CD4-positive, CD25-positive, alpha-beta regulatory T cell (primary cell): Measurements from ENCODE around the gene PAQR7. TPM values are rescaled to one million over a fixed set of nuclear protein-coding genes. Genes with fewer than 3 reads are reported as not detected.

ENCODE experiments used
- ATAC-seq, 2 donors: fragments of 150-1000 bp; cut with Tn5 transposase; one replicate each; pipeline ENCODE4 v1.10.0; 2021; ENCODE audit warnings: low read depth in 2 of 2, moderate number of reproducible peaks in 2 of 2, moderate library complexity in 1 of 2
- DNase-seq, 3 donors: peaks; one replicate each; pipeline versions ENCODE4 v3.0.0 to v3.0.0-alpha.2; 2012 to 2022; ENCODE audit warnings: mixed read lengths in 1 of 3
- H3K27ac ChIP-seq: one replicate; pipeline ENCODE4 v1.7.0; 2013; ENCODE audit warnings: mild to moderate bottlenecking, low read length; ENCODE audit not compliant: insufficient read depth, poor library complexity, severe bottlenecking
- H3K27me3 ChIP-seq: one replicate; pipeline ENCODE4 v1.7.0; 2013; ENCODE audit warnings: low read length; ENCODE audit not compliant: control insufficient read depth, insufficient read depth
- H3K36me3 ChIP-seq: one replicate; pipeline ENCODE4 v1.7.0; 2013; ENCODE audit warnings: mild to moderate bottlenecking, low read length, moderate library complexity; ENCODE audit not compliant: control insufficient read depth, insufficient read depth
- H3K4me1 ChIP-seq: 2 replicates; pipeline ENCODE4 v1.7.0; 2013; ENCODE audit warnings: mild to moderate bottlenecking, low read length; ENCODE audit not compliant: insufficient read depth, control insufficient read depth, poor library complexity, severe bottlenecking
- H3K4me3 ChIP-seq: one replicate; pipeline ENCODE4 v1.7.0; 2013; ENCODE audit warnings: low read depth, mild to moderate bottlenecking, low read length, moderate library complexity
- H3K9me3 ChIP-seq, 2 experiments: 1 replicate in 1 of 2; 2 replicates in 1 of 2; pipeline ENCODE4 v1.7.0; 2013; ENCODE audit warnings: low read length in 2 of 2, mild to moderate bottlenecking in 1 of 2, moderate library complexity in 1 of 2; ENCODE audit not compliant: control insufficient read depth in 2 of 2
- H3K27ac Mint-ChIP-seq, 3 donors: one replicate each; pipeline ENCODE4 v1.8.0; 2020 to 2022; ENCODE audit warnings: mild to moderate bottlenecking in 3 of 3, mixed read lengths in 3 of 3, moderate library complexity in 2 of 3
- H3K27me3 Mint-ChIP-seq: one replicate; pipeline ENCODE4 v1.8.0; 2022; ENCODE audit warnings: mild to moderate bottlenecking, mixed read lengths
- H3K36me3 Mint-ChIP-seq: one replicate; pipeline ENCODE4 v1.8.0; 2020; ENCODE audit warnings: mixed read lengths
- H3K4me1 Mint-ChIP-seq, 4 donors: one replicate each; pipeline ENCODE4 v1.8.0; 2020 to 2022; ENCODE audit warnings: mixed read lengths in 4 of 4, mild to moderate bottlenecking in 1 of 4
- H3K4me3 Mint-ChIP-seq, 4 donors: one replicate each; pipeline ENCODE4 v1.8.0; 2020 to 2022; ENCODE audit warnings: mild to moderate bottlenecking in 4 of 4, mixed read lengths in 4 of 4, moderate library complexity in 3 of 4
- H3K9me3 Mint-ChIP-seq, 7 donors: one replicate each; pipeline ENCODE4 v1.8.0; 2020 to 2022; ENCODE audit warnings: mixed read lengths in 7 of 7, mild to moderate bottlenecking in 3 of 7, moderate library complexity in 2 of 7
- polyA plus RNA-seq, 4 donors: library from polyadenylated mRNA; unstranded; fragments of 300-500 nt; fragmentation: Illumina TruSeq; gene quantifications; one replicate each; pipeline ENCODE4 v1.2.3, GENCODE V29; 2021
- total RNA-seq: library from RNA; stranded (reverse); gene quantifications from one replicate; pipeline ENCODE4 v1.2.3, GENCODE V29; 2022

The PAQR7 gene
- total and polyA plus RNA-seq, 5 donors from 2014 or later, result 0.24 to 1.6 (median 0.42) TPM; not detected in 2

DNA sequence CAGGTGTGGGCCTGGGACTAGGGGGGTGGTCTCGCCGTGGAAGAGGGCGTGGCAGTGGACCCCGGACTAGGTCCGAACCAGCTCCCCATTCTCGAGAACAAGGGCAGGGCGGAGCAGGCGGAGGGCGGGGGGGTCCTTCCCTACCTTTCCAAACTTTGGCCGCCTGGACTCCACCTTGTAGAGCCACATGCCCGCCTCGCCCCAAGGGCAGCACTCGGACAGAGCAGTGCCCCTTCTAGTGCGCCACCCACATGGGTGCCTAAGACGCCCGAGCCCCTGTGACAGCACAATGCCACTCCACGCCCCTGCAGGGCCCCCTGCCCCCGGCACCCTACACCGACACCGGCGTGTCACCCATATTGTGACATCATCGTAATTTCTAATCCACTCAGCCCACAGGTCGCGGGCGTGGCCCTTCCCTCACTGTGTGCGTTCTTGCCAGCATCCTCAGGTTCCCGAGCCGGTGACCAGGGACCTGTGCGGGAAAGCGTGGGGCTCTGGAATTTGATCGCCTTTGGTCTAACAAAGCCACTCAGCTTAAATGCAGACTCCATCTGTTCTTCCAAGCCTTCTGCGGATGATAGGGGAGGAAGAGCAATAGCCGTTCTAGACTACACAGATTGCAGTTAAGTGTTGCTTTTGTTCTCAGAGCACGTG, 31.3 kb upstream of the PAQR7 start:
- H3K4me1 Mint-ChIP-seq, result peaks cover 12 to 29% (median 21%) of the 10 kb centered on the region in 4 donors
- peaks cover 7% of the 10 kb centered on the region for H3K27me3 Mint-ChIP-seq
- Histone ChIP-seq H3K27me3 (no peaks in the 10 kb centered on the region), H3K36me3 (no peaks in the 10 kb centered on the region), H3K27ac (peak overlapping the region; percentile 83), H3K4me1 (peaks cover 24% of the 10 kb centered on the region), H3K4me3 (no peak overlapping the region), H3K9me3 (no peaks in the 10 kb centered on the region)
- no peaks in the 10 kb centered on the region for H3K9me3 Mint-ChIP-seq
- DNase-seq (peak; percentile 28 to 37 (median 36)), ATAC-seq (no peak)
- peak overlapping the region; percentile 87 to 95 (median 92) for H3K4me3 Mint-ChIP-seq
- peak overlapping the region in 2 of 3 donors; percentile 79 to 93 for H3K27ac Mint-ChIP-seq
- peaks cover 3% of the 10 kb centered on the region for H3K36me3 Mint-ChIP-seq

- ATAC-seq, result peak; percentile 86 to 88
- H3K36me3 Mint-ChIP-seq, result peaks cover 10% of the 10 kb centered on the region
- H3K27ac Mint-ChIP-seq, result peak within 1 kb of the TSS; percentile 90 to 97 (median 93)
- Histone ChIP-seq H3K36me3 (peaks cover 6% of the 10 kb centered on the region), H3K4me1 (peaks cover 24% of the 10 kb centered on the region), H3K4me3 (peak within 1 kb of the TSS; percentile 99), H3K27me3 (no peaks in the 10 kb centered on the region), H3K27ac (peak within 1 kb of the TSS; percentile 83), H3K9me3 (no peaks in the 10 kb centered on the region)
- peak within 1 kb of the TSS; percentile 93 to 99 (median 94) for H3K4me3 Mint-ChIP-seq
- H3K9me3 Mint-ChIP-seq, result no peaks in the 10 kb centered on the region
- H3K27me3 Mint-ChIP-seq, result peaks cover 7% of the 10 kb centered on the region
- H3K4me1 Mint-ChIP-seq, result peaks cover 12 to 31% (median 23%) of the 10 kb centered on the region in 4 donors
- peak; percentile 79 to 93 (median 84) for DNase-seq
Observed at GRCh38 chr1:25905680-25906643, 30.5 kb upstream of the PAQR7 start, which contains the start of gene STMN1. Gene STMN1, minus strand, starts transcription at chr1:25906419. Its CDS starts 1,743 bp downstream, at chr1:25904676.

GRCh38 chr1:25904943-25905679, 29.6 kb upstream of the PAQR7 start:
- H3K4me3 Mint-ChIP-seq, result peak overlapping the region; percentile 91 to 99 (median 94)
- H3K9me3 ChIP-seq, result no peaks in the 10 kb centered on the region
- H3K4me1 ChIP-seq, result peaks cover 24% of the 10 kb centered on the region
- H3K36me3 ChIP-seq, result peaks cover 13% of the 10 kb centered on the region
- peak overlapping the region; percentile 83 for H3K27ac ChIP-seq
- H3K4me1 Mint-ChIP-seq, result peaks cover 12 to 36% (median 25%) of the 10 kb centered on the region in 4 donors
- H3K9me3 Mint-ChIP-seq, result no peaks in the 10 kb centered on the region
- peaks cover 17% of the 10 kb centered on the region for H3K36me3 Mint-ChIP-seq
- no peaks in the 10 kb centered on the region for H3K27me3 ChIP-seq
- peak overlapping the region; percentile 99 for H3K4me3 ChIP-seq
- DNase-seq (peak; percentile 81 to 96 (median 91)), ATAC-seq (peak; percentile 65 to 73)
- peak overlapping the region; percentile 90 to 97 (median 92) for H3K27ac Mint-ChIP-seq
- peaks cover 7% of the 10 kb centered on the region for H3K27me3 Mint-ChIP-seq

- Histone ChIP-seq H3K9me3 (no peaks in the 10 kb centered on the region), H3K4me3 (peak overlapping the region; percentile 99), H3K4me1 (peaks cover 24% of the 10 kb centered on the region), H3K27me3 (no peaks in the 10 kb centered on the region), H3K36me3 (peaks cover 15% of the 10 kb centered on the region), H3K27ac (no peak overlapping the region)
- Mint-ChIP-seq H3K27me3 (peaks cover 7% of the 10 kb centered on the region), H3K27ac (peak overlapping the region in 2 of 3 donors; percentile 92 to 97), H3K9me3 (no peaks in the 10 kb centered on the region), H3K4me1 (peaks cover 12 to 42% (median 25%) of the 10 kb centered on the region in 4 donors), H3K36me3 (peaks cover 20% of the 10 kb centered on the region), H3K4me3 (peak overlapping the region; percentile 91 to 99 (median 94))
- DNase-seq (no peak), ATAC-seq (no peak)
Observed at GRCh38 chr1:25903986-25904385, 28.5 kb upstream of the PAQR7 start.

DNA sequence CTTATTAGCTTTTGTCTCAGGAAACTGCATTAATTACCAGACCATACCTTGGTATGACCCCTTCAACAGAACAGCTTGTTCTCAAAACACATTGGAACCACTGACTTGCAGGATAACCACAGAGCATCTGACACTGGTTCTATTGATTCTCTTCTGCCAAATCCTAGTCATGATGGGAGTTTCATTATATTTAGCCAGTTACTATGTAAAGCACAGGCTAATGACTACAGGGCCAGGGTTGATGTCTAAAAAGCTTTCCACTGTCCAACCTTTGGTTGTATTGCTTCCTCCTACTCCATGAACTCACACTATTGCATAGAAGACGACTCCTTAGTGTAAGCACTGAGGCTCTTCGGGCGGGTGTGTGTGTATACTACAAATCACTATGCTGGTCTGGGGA, 27.0 kb upstream of the PAQR7 start:
- Mint-ChIP-seq H3K9me3 (no peaks in the 10 kb centered on the region), H3K27me3 (peaks cover 7% of the 10 kb centered on the region), H3K27ac (peak overlapping the region in 1 of 3 donors; percentile 48), H3K4me1 (peaks cover 12 to 41% (median 25%) of the 10 kb centered on the region in 4 donors), H3K36me3 (peaks cover 25% of the 10 kb centered on the region), H3K4me3 (peak overlapping the region in 2 of 4 donors; percentile 77 to 94)
- no peak overlapping the region for H3K4me3 ChIP-seq
- peaks cover 15% of the 10 kb centered on the region for H3K36me3 ChIP-seq
- H3K9me3 ChIP-seq, result no peaks in the 10 kb centered on the region
- no peaks in the 10 kb centered on the region for H3K27me3 ChIP-seq
- H3K4me1 ChIP-seq, result peaks cover 24% of the 10 kb centered on the region
- DNase-seq (no peak), ATAC-seq (no peak)
- no peak overlapping the region for H3K27ac ChIP-seq

- Mint-ChIP-seq H3K36me3 (peaks cover 25% of the 10 kb centered on the region), H3K9me3 (no peaks in the 10 kb centered on the region), H3K27me3 (peaks cover 6% of the 10 kb centered on the region), H3K4me1 (peaks cover 6 to 37% (median 28%) of the 10 kb centered on the region in 4 donors), H3K4me3 (peak overlapping the region in 1 of 4 donors; percentile 86), H3K27ac (peak overlapping the region in 1 of 3 donors; percentile 56)
- Histone ChIP-seq H3K27ac (no peak overlapping the region), H3K4me1 (peaks cover 22% of the 10 kb centered on the region), H3K4me3 (no peak overlapping the region), H3K36me3 (peaks cover 15% of the 10 kb centered on the region), H3K9me3 (no peaks in the 10 kb centered on the region), H3K27me3 (no peaks in the 10 kb centered on the region)
- ATAC-seq (no peak), DNase-seq (no peak)
Observed at GRCh38 chr1:25900219-25900618, 24.7 kb upstream of the PAQR7 start.

GRCh38 chr1:25899792-25900191, 24.3 kb upstream of the PAQR7 start:
- H3K4me1 Mint-ChIP-seq, result peaks cover 2 to 36% (median 25%) of the 10 kb centered on the region in 4 donors
- peaks cover 25% of the 10 kb centered on the region for H3K36me3 Mint-ChIP-seq
- no peaks in the 10 kb centered on the region for H3K9me3 Mint-ChIP-seq
- peaks cover 1% of the 10 kb centered on the region for H3K27me3 Mint-ChIP-seq
- DNase-seq (no peak), ATAC-seq (no peak)
- Histone ChIP-seq H3K4me1 (peaks cover 19% of the 10 kb centered on the region), H3K27ac (no peak overlapping the region), H3K4me3 (no peak overlapping the region), H3K27me3 (no peaks in the 10 kb centered on the region), H3K36me3 (peaks cover 15% of the 10 kb centered on the region), H3K9me3 (no peaks in the 10 kb centered on the region)
- no peak overlapping the region for H3K27ac Mint-ChIP-seq
- H3K4me3 Mint-ChIP-seq, result no peak overlapping the region
